Thyroid gland (tissue), 4 donors: ENCODE results near the gene CAMK1D.

ENCODE experiments used
- POLR2A ChIP-seq, 2 donors: fragments of 450-650 bp; IDR thresholded peaks; one replicate each; pipeline ENCODE4 v1.6.1; 2017; ENCODE audit warnings: antibody characterized with exemption in 2 of 2, mild to moderate bottlenecking in 2 of 2, moderate library complexity in 1 of 2
- TF ChIP-seq, protein P1 (sequence below), 6 experiments: fragments of 200-600 bp in 3 of 6; fragments of 450-650 bp in 3 of 6; sonication (generic) in 3 of 6; IDR thresholded peaks; one replicate each; pipeline ENCODE4 v1.5.1; 2016 to 2019; ENCODE audit warnings: antibody characterized with exemption in 6 of 6, mild to moderate bottlenecking in 2 of 6, inconsistent platforms in 1 of 6, moderate library complexity in 1 of 6

DNA sequence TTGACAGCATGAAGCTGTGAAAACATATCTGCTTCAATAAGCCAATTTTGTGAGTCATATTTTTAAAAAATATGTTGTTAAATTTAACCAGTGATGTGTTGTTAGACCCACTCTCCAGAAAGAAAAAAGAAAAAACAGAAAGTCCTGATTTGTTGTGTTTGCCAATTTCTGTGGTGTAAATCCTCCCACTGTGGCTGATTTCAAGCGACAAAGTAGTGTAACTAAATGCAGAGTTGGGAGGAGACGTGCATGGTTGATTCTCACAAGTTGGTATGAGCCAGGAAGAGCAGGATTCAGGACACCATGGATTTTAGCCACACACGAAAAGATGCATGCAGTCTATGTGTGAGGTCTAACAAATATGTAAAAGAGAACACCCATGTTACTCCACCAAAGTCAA is 513.1 kb downstream of the CAMK1D start:
- TF ChIP-seq, protein P1, sequence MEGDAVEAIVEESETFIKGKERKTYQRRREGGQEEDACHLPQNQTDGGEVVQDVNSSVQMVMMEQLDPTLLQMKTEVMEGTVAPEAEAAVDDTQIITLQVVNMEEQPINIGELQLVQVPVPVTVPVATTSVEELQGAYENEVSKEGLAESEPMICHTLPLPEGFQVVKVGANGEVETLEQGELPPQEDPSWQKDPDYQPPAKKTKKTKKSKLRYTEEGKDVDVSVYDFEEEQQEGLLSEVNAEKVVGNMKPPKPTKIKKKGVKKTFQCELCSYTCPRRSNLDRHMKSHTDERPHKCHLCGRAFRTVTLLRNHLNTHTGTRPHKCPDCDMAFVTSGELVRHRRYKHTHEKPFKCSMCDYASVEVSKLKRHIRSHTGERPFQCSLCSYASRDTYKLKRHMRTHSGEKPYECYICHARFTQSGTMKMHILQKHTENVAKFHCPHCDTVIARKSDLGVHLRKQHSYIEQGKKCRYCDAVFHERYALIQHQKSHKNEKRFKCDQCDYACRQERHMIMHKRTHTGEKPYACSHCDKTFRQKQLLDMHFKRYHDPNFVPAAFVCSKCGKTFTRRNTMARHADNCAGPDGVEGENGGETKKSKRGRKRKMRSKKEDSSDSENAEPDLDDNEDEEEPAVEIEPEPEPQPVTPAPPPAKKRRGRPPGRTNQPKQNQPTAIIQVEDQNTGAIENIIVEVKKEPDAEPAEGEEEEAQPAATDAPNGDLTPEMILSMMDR (IDR thresholded peaks at IDR 0.05): no peak
- TF ChIP-seq POLR2A (IDR thresholded peaks at IDR 0.05): no peak
